BLaER1 (cell line): ENCODE measurements around the gene PRAC1.

Source experiments
- H3K27ac ChIP-seq: shearing (Covaris generic); formaldehyde crosslinking; 2 replicates; pipeline ENCODE4 v1.8.1; 2022
- H3K27me3 ChIP-seq: shearing (Covaris generic); formaldehyde crosslinking; 2 replicates; pipeline ENCODE4 v1.8.1; 2022
- H3K36me3 ChIP-seq: shearing (Covaris generic); formaldehyde crosslinking; 2 replicates; pipeline ENCODE4 v1.8.1; 2022
- H3K4me1 ChIP-seq: shearing (Covaris generic); formaldehyde crosslinking; 2 replicates; pipeline ENCODE4 v1.8.1; 2022
- H3K4me2 ChIP-seq: shearing (Covaris generic); formaldehyde crosslinking; 2 replicates; pipeline ENCODE4 v1.8.1; 2022
- H3K4me3 ChIP-seq: shearing (Covaris generic); formaldehyde crosslinking; 2 replicates; pipeline ENCODE4 v1.8.1; 2022
- H3K9ac ChIP-seq: shearing (Covaris generic); formaldehyde crosslinking; 2 replicates; pipeline ENCODE4 v1.8.1; 2022
- H3K9me3 ChIP-seq: shearing (Covaris generic); formaldehyde crosslinking; 2 replicates; pipeline ENCODE4 v1.8.1; 2022
- H4K20me1 ChIP-seq: shearing (Covaris generic); formaldehyde crosslinking; 2 replicates; pipeline ENCODE4 v1.8.1; 2022
- Cebpa-rat ChIP-seq: shearing (Covaris generic); IDR thresholded peaks from 2 replicates; pipeline ENCODE4 v1.8.1; 2022

The PRAC1 gene

DNA sequence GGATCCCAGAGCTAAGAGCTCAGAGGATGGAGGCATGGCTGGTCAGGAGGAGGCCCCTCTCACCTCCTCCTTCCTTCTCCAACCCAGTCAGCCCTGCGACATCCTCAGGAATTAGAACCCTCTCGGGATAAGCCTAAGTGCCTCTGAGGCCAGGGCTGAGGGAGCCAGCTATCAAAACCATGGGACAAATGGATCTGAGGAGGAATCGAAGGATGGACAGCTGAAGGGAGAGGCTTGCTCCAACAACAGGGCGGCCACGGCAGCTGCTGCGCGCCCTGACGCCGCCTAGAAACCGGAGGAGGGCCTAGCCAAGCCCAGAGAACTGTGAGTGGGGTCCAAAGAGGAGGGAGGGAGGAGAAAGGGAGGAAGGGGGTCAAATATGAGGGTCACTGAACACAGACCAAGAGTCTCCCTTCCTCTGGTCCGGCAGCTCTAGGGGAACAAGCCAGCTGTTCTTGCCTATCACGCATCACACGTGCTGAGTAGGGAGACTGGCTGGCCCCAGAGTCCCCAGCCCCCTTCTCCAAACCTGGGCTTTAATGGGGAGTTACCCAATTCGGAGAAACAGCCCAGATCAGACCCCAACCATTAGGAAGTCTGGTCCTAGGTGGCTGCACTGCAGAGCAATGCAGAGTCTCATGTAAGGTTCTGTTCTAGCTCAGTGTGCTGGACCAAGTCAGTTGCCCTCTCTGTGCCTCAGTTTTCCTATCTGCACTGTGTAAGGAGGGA lies 12.2 kb upstream of the PRAC1 start:
- Histone ChIP-seq H3K4me3 (no peak overlapping the region), H4K20me1 (peaks cover 97% of the 10 kb centered on the region), H3K27me3 (peaks cover 100% of the 10 kb centered on the region), H3K4me1 (no peaks in the 10 kb centered on the region), H3K27ac (no peak overlapping the region), H3K4me2 (no peak overlapping the region), H3K9ac (no peak overlapping the region), H3K36me3 (no peaks in the 10 kb centered on the region), H3K9me3 (peaks cover 17% of the 10 kb centered on the region; the same call in 1 of the 2 replicates)
- TF ChIP-seq Cebpa-rat = no peak

DNA sequence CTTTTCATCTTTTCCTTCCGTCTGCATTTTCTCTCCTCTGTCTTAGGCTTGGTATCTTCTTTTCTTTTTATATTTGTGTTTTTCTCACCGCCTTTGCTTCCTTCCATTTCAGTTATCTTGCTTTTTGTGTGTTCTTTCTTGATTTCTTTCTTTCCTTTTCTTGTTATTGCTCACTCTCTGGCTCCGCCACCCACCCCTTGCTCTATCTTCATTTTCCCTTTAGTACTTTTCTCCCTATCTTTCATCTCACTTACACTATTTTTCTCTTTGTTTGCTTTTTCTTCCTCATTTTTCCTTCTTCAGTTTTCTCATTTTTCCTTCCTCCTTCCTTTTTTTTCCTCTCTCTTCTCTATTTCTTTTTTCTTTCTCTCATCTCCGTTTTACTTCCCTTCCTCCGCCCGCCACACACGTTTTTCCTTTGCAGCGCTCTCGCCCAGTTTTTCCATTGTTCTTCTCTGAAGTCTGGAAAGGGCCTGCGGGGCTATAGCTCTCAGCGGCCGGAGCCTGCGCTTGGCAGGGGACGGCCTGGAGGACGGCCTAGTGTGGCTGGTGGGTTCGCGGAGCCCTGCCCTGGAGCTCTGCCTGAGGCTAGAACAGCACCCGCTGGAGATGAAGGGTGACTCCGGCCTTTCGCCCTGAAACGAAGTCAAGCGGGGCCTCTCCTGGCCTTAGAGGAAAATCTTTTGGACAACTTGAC lies 11.5 kb upstream of the PRAC1 start:
- peaks cover 100% of the 10 kb centered on the region for H3K27me3 ChIP-seq
- peaks cover 96% of the 10 kb centered on the region for H4K20me1 ChIP-seq
- TF ChIP-seq Cebpa-rat = no peak
- peaks cover 13% of the 10 kb centered on the region; the same call in 1 of the 2 replicates for H3K9me3 ChIP-seq
- H3K4me1 ChIP-seq = no peaks in the 10 kb centered on the region
- no peak overlapping the region for H3K4me2 ChIP-seq
- H3K36me3 ChIP-seq = no peaks in the 10 kb centered on the region
- no peak overlapping the region for H3K27ac ChIP-seq
- H3K4me3 ChIP-seq = no peak overlapping the region
- H3K9ac ChIP-seq = no peak overlapping the region

DNA sequence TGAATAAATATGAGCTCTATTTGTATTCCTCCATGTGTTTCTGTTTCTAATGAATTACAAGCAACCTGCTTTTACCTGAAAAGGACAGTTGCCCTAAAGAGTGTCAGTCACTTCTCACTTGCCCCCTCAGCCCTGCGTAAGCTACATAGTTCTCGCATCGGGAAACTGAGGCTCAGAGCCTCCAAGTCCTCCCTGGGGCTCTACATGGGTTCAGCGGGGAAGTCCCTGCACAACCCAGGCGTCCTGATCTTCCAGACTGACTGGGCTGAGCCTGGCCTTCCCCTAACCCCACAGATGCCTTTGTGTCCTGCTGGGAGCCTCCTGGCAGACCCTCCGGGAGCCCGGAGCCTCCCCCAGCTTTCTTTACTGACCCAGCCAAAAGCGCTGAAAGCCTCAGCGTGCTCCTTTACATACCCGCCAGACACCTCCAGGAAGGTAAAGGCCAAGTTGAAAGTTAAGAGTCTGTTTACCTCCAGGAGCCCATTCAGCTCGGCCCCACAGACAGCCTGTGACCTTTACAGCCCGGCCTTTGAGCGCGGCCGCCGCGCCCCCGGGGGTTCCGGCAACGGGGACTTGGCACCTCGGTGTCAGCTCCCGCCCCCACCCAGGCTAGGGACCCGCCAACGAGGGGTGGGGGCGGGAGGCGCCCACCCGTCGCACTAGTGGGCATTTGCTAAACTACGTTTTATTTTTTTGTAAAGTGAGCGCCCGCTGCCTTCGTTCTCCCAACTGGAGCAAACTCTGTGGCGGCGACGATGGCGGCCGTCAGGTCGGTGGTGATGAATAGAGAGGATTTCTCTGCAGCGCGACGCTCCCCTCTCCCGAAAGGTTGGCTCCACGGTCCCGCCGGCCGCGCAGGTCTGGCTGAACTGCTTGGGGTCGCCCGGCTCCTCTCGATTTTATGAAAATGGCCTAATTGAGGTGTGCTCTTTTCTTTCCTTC lies 10.6 kb upstream of the PRAC1 start:
- TF ChIP-seq Cebpa-rat = no peak
- H3K9me3 ChIP-seq = 0 out of 2 replicates have a peak, but pooled peaks cover 6% of the 10 kb centered on the region
- no peaks in the 10 kb centered on the region for H3K36me3 ChIP-seq
- H3K9ac ChIP-seq = no peak overlapping the region
- H3K4me2 ChIP-seq = no peak overlapping the region
- no peak overlapping the region for H3K4me3 ChIP-seq
- H3K27me3 ChIP-seq = peaks cover 100% of the 10 kb centered on the region
- H3K4me1 ChIP-seq = no peaks in the 10 kb centered on the region
- H4K20me1 ChIP-seq = peaks cover 96% of the 10 kb centered on the region
- H3K27ac ChIP-seq = no peak overlapping the region

DNA sequence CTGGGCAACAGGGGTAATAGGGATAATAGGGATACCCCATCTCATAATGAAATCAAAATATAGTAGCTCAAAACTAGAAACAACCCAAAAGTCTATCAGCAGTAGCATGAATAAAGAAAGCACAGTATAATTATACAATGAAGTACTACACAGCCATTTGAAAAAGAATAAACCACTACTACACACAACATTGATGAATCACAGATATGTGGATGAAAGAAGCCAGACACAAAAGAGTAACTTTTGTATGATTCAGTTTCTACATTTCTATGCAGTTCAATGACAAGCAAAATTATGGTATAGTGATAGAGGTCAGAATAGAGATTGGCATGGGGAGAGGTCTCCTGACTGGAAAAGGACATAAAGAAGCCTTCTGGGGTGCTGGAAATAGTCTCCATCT lies 9.0 kb upstream of the PRAC1 start:
- Histone ChIP-seq H4K20me1 (peaks cover 96% of the 10 kb centered on the region), H3K9me3 (no peaks in the 10 kb centered on the region), H3K36me3 (no peaks in the 10 kb centered on the region), H3K27ac (no peak overlapping the region), H3K4me2 (no peak overlapping the region), H3K4me1 (no peaks in the 10 kb centered on the region), H3K4me3 (no peak overlapping the region), H3K27me3 (peaks cover 100% of the 10 kb centered on the region), H3K9ac (no peak overlapping the region)
- no peak for TF ChIP-seq Cebpa-rat

DNA sequence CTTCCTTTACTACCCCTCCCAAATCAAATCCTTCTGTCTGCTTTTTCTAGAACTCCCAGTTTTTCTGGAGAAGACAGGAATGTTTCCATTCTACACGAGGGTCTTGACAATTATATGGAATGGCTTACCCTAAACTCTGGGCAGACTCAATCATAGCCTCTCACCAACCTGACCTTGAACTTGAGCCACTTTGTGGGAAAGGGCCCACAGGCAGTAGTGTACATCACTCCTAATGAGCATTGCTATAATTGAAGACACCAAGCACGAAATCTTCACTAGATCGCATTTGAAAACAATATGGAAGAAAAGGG lies 7.9 kb upstream of the PRAC1 start:
- H3K4me3 ChIP-seq = no peak overlapping the region
- no peaks in the 10 kb centered on the region for H3K4me1 ChIP-seq
- no peak overlapping the region for H3K9ac ChIP-seq
- H3K27me3 ChIP-seq = peaks cover 100% of the 10 kb centered on the region
- no peak overlapping the region for H3K27ac ChIP-seq
- H3K36me3 ChIP-seq = no peaks in the 10 kb centered on the region
- H3K9me3 ChIP-seq = no peaks in the 10 kb centered on the region
- TF ChIP-seq Cebpa-rat = no peak
- H3K4me2 ChIP-seq = no peak overlapping the region
- peaks cover 96% of the 10 kb centered on the region for H4K20me1 ChIP-seq

DNA sequence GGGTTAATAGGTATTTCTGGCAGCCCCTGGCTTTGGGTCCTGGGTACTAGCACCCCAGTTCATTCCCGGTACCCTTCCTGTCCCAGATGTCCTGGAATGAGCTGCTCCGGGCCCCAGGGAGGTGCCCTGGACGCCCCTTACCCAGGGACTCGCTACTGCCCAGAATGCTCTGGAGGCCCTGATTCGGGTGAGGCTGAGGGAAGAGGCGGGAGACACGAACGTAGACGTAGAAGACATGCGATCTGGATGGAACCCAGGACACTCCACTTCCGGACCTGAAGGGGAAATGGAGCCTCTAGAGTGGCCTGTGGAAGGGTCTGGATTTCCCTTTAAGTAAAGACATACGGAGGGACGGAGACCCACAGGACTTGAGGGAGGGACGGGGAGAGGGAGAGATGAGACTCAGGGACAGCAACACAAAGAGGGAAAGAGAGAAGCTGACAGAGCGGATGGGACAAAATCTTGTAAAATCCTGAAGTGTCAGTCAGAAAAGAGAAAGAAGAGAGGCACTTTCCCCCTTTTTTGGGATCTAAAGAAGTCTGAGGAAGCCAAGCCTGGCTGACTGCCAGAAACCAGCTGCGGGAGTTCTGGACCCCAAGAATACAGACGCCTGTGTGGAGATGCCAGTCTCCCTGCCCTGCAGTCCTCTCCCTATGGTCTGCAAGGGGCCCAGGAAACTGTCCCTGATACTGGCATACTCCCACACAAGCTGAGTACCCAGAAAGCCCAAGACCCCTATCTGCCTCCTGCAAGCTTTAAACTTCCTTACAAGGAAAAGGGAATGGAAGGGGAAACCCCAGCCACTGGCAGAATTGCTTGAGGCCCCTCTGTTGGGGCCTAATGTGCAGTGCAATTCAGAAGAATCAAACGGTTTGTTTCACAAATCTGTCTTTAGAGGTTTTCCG lies 7.3 kb upstream of the PRAC1 start:
- Histone ChIP-seq H3K9me3 (no peaks in the 10 kb centered on the region), H3K4me2 (no peak overlapping the region), H3K4me3 (no peak overlapping the region), H3K36me3 (no peaks in the 10 kb centered on the region), H3K9ac (no peak overlapping the region), H4K20me1 (peaks cover 96% of the 10 kb centered on the region), H3K27ac (no peak overlapping the region), H3K4me1 (no peaks in the 10 kb centered on the region), H3K27me3 (peaks cover 100% of the 10 kb centered on the region)
- TF ChIP-seq Cebpa-rat = no peak

DNA sequence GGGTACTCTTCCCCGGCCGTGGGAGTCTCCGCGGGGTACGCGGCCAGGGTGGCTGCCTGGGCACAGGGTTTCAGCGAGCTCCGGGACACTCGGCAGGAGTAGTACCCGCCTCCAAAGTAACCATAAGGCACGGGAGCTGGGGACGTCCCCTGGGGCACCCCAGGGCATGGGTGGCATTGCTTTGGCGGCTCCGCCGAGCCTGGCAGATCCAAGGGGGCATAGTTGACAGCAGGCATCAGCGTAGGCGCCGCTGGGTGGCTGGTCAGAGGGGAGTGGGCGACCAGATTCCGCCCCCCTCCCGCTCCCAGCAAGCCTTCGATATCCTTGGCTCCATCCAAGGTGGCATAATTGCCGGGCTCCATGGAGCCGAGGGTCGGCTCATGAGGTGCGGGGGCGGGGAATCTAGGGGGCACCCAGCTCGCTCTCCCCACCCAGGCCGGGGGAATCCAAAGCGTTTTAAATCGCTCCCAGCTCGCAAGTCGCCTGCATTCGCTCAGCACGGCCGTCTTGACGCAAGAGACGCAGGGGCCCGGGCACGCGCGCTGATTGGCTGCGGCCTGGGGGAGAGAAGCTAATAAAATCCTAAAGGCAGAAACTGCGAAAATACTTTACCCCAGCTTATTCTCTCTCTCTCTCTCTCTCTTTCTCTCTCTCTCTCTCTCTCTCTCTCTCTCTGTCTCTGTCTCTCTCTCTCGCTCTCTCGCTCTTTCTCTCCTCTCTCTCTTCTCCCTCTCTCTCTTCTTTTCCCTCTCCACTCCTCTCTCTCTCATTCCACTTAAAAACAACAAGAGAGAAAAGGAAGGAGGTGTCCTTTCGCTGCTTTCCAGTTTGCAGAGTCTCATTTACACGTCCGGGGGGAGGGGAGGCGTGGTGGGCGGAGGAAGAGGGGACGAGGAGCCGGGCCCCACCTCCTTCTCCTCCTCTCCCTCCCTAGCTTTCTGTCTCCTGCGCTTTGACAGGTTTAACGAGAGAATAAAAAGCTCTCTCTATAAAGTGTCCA lies 6.2 kb upstream of the PRAC1 start, which contains the start of gene HOXB13:
TSS of gene HOXB13 (minus strand) at position 519 of the 1,000 bp plus-strand sequence. CDS start at position 362, 157 bp downstream.
- Histone ChIP-seq H4K20me1 (peaks cover 96% of the 10 kb centered on the region), H3K4me1 (no peaks in the 10 kb centered on the region), H3K4me2 (peak within 1 kb of the TSS; percentile 4; the same call in 1 of the 2 replicates), H3K4me3 (peak within 1 kb of the TSS; percentile 22; the same call in 1 of the 2 replicates), H3K27me3 (peaks cover 100% of the 10 kb centered on the region), H3K9me3 (no peaks in the 10 kb centered on the region), H3K36me3 (no peaks in the 10 kb centered on the region), H3K9ac (no peak within 1 kb of the TSS), H3K27ac (no peak within 1 kb of the TSS)
- no peak for TF ChIP-seq Cebpa-rat
